Neuron (in vitro differentiated cells): ENCODE results near the gene FST.

Experiments
- H2AFZ ChIP-seq: one replicate; pipeline ENCODE4 v1.6.1; 2013; ENCODE audit warnings: low read depth, mild to moderate bottlenecking, inconsistent platforms, low read length, moderate library complexity
- H3K27me3 ChIP-seq: one replicate; pipeline ENCODE4 v1.6.1; 2013; ENCODE audit warnings: low read length; ENCODE audit not compliant: insufficient read depth
- H3K36me3 ChIP-seq: one replicate; pipeline ENCODE4 v1.6.1; 2013; ENCODE audit warnings: low read length; ENCODE audit not compliant: insufficient read depth
- H3K4me1 ChIP-seq: one replicate; pipeline ENCODE4 v1.6.1; 2013; ENCODE audit warnings: low read length; ENCODE audit not compliant: insufficient read depth
- H3K4me3 ChIP-seq: 2 replicates; pipeline ENCODE4 v1.5.1; 2013; ENCODE audit warnings: mild to moderate bottlenecking, low read length, moderate library complexity
- H3K9me3 ChIP-seq: one replicate; pipeline ENCODE4 v1.6.1; 2013; ENCODE audit warnings: low read length

Gene FST

GRCh38 chr5:53480416-53481158 is at the start of gene FST:
Gene FST, plus strand, starts transcription at chr5:53480629. Its CDS starts 163 bp downstream, at chr5:53480792.
- Histone ChIP-seq H3K36me3 (peaks cover 20% of the 10 kb centered on the region), H2AFZ (peak within 1 kb of the TSS; percentile 100), H3K9me3 (no peaks in the 10 kb centered on the region), H3K4me1 (peaks cover 18% of the 10 kb centered on the region), H3K27me3 (no peaks in the 10 kb centered on the region), H3K4me3 (peak within 1 kb of the TSS; percentile 71)

GRCh38 chr5:53431665-53432064 is 48.8 kb upstream of the FST start:
- Histone ChIP-seq H3K36me3 (no peaks in the 10 kb centered on the region), H3K27me3 (no peaks in the 10 kb centered on the region), H3K4me3 (no peak overlapping the region), H3K9me3 (no peaks in the 10 kb centered on the region), H2AFZ (no peak overlapping the region), H3K4me1 (peaks cover 10% of the 10 kb centered on the region)

GRCh38 chr5:53433026-53433425 is 47.4 kb upstream of the FST start:
- Histone ChIP-seq H3K27me3 (no peaks in the 10 kb centered on the region), H3K4me1 (peaks cover 8% of the 10 kb centered on the region), H3K9me3 (no peaks in the 10 kb centered on the region), H3K36me3 (no peaks in the 10 kb centered on the region), H2AFZ (no peak overlapping the region), H3K4me3 (no peak overlapping the region)

- Histone ChIP-seq H3K27me3 (no peaks in the 10 kb centered on the region), H2AFZ (no peak overlapping the region), H3K36me3 (no peaks in the 10 kb centered on the region), H3K4me3 (no peak overlapping the region), H3K9me3 (no peaks in the 10 kb centered on the region), H3K4me1 (peaks cover 8% of the 10 kb centered on the region)
Observed at GRCh38 chr5:53434541-53434940, 45.9 kb upstream of the FST start.

- Histone ChIP-seq H3K4me3 (no peak overlapping the region), H3K9me3 (no peaks in the 10 kb centered on the region), H3K27me3 (no peaks in the 10 kb centered on the region), H2AFZ (no peak overlapping the region), H3K4me1 (no peaks in the 10 kb centered on the region), H3K36me3 (no peaks in the 10 kb centered on the region)
Observed at GRCh38 chr5:53436480-53437191, 43.8 kb upstream of the FST start.

- Histone ChIP-seq H3K4me3 (no peak overlapping the region), H2AFZ (no peak overlapping the region), H3K4me1 (no peaks in the 10 kb centered on the region), H3K27me3 (no peaks in the 10 kb centered on the region), H3K36me3 (no peaks in the 10 kb centered on the region), H3K9me3 (no peaks in the 10 kb centered on the region)
Observed at GRCh38 chr5:53438079-53438478, 42.4 kb upstream of the FST start.

- Histone ChIP-seq H3K36me3 (no peaks in the 10 kb centered on the region), H3K4me3 (no peak overlapping the region), H3K9me3 (no peaks in the 10 kb centered on the region), H3K27me3 (no peaks in the 10 kb centered on the region), H3K4me1 (no peaks in the 10 kb centered on the region), H2AFZ (no peak overlapping the region)
Observed at GRCh38 chr5:53438486-53439472, 41.6 kb upstream of the FST start.

- Histone ChIP-seq H3K4me3 (no peak overlapping the region), H3K36me3 (no peaks in the 10 kb centered on the region), H2AFZ (no peak overlapping the region), H3K27me3 (no peaks in the 10 kb centered on the region), H3K9me3 (no peaks in the 10 kb centered on the region), H3K4me1 (no peaks in the 10 kb centered on the region)
Observed at GRCh38 chr5:53442961-53443360, 37.5 kb upstream of the FST start.

- no peaks in the 10 kb centered on the region for H3K27me3 ChIP-seq
- no peaks in the 10 kb centered on the region for H3K36me3 ChIP-seq
- no peak overlapping the region for H2AFZ ChIP-seq
- no peaks in the 10 kb centered on the region for H3K9me3 ChIP-seq
- no peaks in the 10 kb centered on the region for H3K4me1 ChIP-seq
- H3K4me3 ChIP-seq: no peak overlapping the region
Observed at GRCh38 chr5:53445569-53445968, 34.9 kb upstream of the FST start.

- no peak overlapping the region for H3K4me3 ChIP-seq
- no peaks in the 10 kb centered on the region for H3K9me3 ChIP-seq
- no peaks in the 10 kb centered on the region for H3K36me3 ChIP-seq
- no peak overlapping the region for H2AFZ ChIP-seq
- H3K27me3 ChIP-seq: no peaks in the 10 kb centered on the region
- no peaks in the 10 kb centered on the region for H3K4me1 ChIP-seq
Observed at GRCh38 chr5:53446908-53447307, 33.5 kb upstream of the FST start.

GRCh38 chr5:53448851-53449250 is 31.6 kb upstream of the FST start:
- no peak overlapping the region for H3K4me3 ChIP-seq
- H3K27me3 ChIP-seq: no peaks in the 10 kb centered on the region
- H3K9me3 ChIP-seq: no peaks in the 10 kb centered on the region

GRCh38 chr5:53453898-53454718 is 26.3 kb upstream of the FST start:
- Histone ChIP-seq H2AFZ (no peak overlapping the region), H3K4me3 (no peak overlapping the region), H3K27me3 (no peaks in the 10 kb centered on the region), H3K9me3 (no peaks in the 10 kb centered on the region), H3K36me3 (no peaks in the 10 kb centered on the region), H3K4me1 (no peaks in the 10 kb centered on the region)

More at GRCh38 chr5:53448851-53449250, 31.6 kb upstream of the FST start:
- H2AFZ ChIP-seq: no peak overlapping the region
- no peaks in the 10 kb centered on the region for H3K36me3 ChIP-seq
- no peaks in the 10 kb centered on the region for H3K4me1 ChIP-seq
